ENCODE results near the gene KIRREL1.

KIRREL1 gene

DNA sequence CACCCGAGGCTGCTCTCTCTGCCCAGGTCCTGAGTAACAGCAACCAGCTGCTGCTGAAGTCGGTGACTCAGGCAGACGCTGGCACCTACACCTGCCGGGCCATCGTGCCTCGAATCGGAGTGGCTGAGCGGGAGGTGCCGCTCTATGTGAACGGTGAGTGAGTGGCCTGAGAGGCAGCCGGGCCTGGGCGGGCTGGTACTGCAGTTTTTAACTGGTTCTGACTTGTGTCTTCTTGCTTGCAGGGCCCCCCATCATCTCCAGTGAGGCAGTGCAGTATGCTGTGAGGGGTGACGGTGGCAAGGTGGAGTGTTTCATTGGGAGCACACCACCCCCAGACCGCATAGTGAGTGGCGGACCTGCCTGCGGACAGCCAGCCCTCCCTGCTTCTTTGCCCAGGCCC lies 96.0 kb downstream of the KIRREL1 start:
- TF ChIP-seq POLR2AphosphoS5 (IDR thresholded peaks at IDR 0.05; ENCODE audit: low read depth, low read length) (no peak), PAX5 (IDR thresholded peaks at IDR 0.05; ENCODE audit: insufficient read depth, low read length, severe bottlenecking) (no peak), POU2F2 (IDR thresholded peaks at IDR 0.05; ENCODE audit: low read depth, low read length) (no peak), TAF1 (IDR thresholded peaks at IDR 0.05; ENCODE audit: low read depth, low read length) (no peak), SPI1 (IDR thresholded peaks at IDR 0.05; ENCODE audit: low read depth, low read length) (no peak), POLR2A (IDR thresholded peaks at IDR 0.05; ENCODE audit: low read depth, low read length) (no peak)
- DNase-seq (ENCODE audit: insufficient read length, low spot score): no peak
- no peak for FAIRE-seq

- no peak for TF ChIP-seq TAF1 (IDR thresholded peaks at IDR 0.05; ENCODE audit: low read depth, low read length)
- no peak for TF ChIP-seq POLR2A (IDR thresholded peaks at IDR 0.05; ENCODE audit: low read depth, low read length)
- TF ChIP-seq SPI1 (IDR thresholded peaks at IDR 0.05; ENCODE audit: low read depth, low read length): no peak
- TF ChIP-seq PAX5 (IDR thresholded peaks at IDR 0.05; ENCODE audit: insufficient read depth, low read length, severe bottlenecking): no peak
- no peak for TF ChIP-seq POLR2AphosphoS5 (IDR thresholded peaks at IDR 0.05; ENCODE audit: low read depth, low read length)
- no peak for TF ChIP-seq POU2F2 (IDR thresholded peaks at IDR 0.05; ENCODE audit: low read depth, low read length)
- FAIRE-seq (no peak), DNase-seq (ENCODE audit: insufficient read length, low spot score) (no peak)
Observed at GRCh38 chr1:158089925-158090637, 96.6 kb downstream of the KIRREL1 start.

DNA sequence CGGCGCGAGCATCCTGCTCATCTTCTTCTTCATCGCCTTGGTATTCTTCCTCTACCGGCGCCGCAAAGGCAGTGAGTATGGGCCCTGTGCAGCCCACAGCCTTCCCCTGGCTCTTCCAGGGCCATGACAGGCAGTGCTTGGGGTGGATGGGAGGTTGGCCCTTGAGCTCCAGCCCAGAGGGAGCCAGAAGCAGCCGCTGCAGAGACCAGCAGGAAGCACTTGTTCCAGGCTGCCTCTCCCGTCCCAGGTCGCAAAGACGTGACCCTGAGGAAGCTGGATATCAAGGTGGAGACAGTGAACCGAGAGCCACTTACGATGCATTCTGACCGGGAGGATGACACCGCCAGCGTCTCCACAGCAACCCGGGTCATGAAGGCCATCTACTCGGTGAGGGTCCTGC lies 99.9 kb downstream of the KIRREL1 start:
- no peak for TF ChIP-seq TAF1 (IDR thresholded peaks at IDR 0.05; ENCODE audit: low read depth, low read length)
- TF ChIP-seq POLR2AphosphoS5 (IDR thresholded peaks at IDR 0.05; ENCODE audit: low read depth, low read length): no peak
- no peak for TF ChIP-seq POLR2A (IDR thresholded peaks at IDR 0.05; ENCODE audit: low read depth, low read length)
- no peak for TF ChIP-seq POU2F2 (IDR thresholded peaks at IDR 0.05; ENCODE audit: low read depth, low read length)
- TF ChIP-seq PAX5 (IDR thresholded peaks at IDR 0.05; ENCODE audit: insufficient read depth, low read length, severe bottlenecking): no peak
- no peak for TF ChIP-seq SPI1 (IDR thresholded peaks at IDR 0.05; ENCODE audit: low read depth, low read length)
- no peak for DNase-seq (ENCODE audit: insufficient read length, low spot score)
- FAIRE-seq: no peak

GRCh38 chr1:158094571-158094970 lies 101.1 kb downstream of the KIRREL1 start:
- no peak for FAIRE-seq
- no peak for DNase-seq (ENCODE audit: insufficient read length, low spot score)
- TF ChIP-seq POLR2AphosphoS5 (IDR thresholded peaks at IDR 0.05; ENCODE audit: low read depth, low read length) (no peak), PAX5 (IDR thresholded peaks at IDR 0.05; ENCODE audit: insufficient read depth, low read length, severe bottlenecking) (no peak), POLR2A (IDR thresholded peaks at IDR 0.05; ENCODE audit: low read depth, low read length) (no peak), POU2F2 (IDR thresholded peaks at IDR 0.05; ENCODE audit: low read depth, low read length) (no peak)

- FAIRE-seq (no peak), DNase-seq (ENCODE audit: insufficient read length, low spot score) (peak; percentile 61)
- TF ChIP-seq POLR2A (IDR thresholded peaks at IDR 0.05; ENCODE audit: low read depth, low read length) (no peak), SPI1 (IDR thresholded peaks at IDR 0.05; ENCODE audit: low read depth, low read length) (0 out of 2 replicates have a peak, but pooled peaks have one; percentile 27), POLR2AphosphoS5 (IDR thresholded peaks at IDR 0.05; ENCODE audit: low read depth, low read length) (no peak)
Observed at GRCh38 chr1:158095737-158096335, 102.4 kb downstream of the KIRREL1 start.

GRCh38 chr1:158098256-158098655 lies 104.8 kb downstream of the KIRREL1 start:
- FAIRE-seq (no peak), DNase-seq (ENCODE audit: insufficient read length, low spot score) (no peak)
- TF ChIP-seq TAF1 (IDR thresholded peaks at IDR 0.05; ENCODE audit: low read depth, low read length) (no peak), SPI1 (IDR thresholded peaks at IDR 0.05; ENCODE audit: low read depth, low read length) (no peak), POLR2A (IDR thresholded peaks at IDR 0.05; ENCODE audit: low read depth, low read length) (no peak), POU2F2 (IDR thresholded peaks at IDR 0.05; ENCODE audit: low read depth, low read length) (no peak), POLR2AphosphoS5 (IDR thresholded peaks at IDR 0.05; ENCODE audit: low read depth, low read length) (no peak), PAX5 (IDR thresholded peaks at IDR 0.05; ENCODE audit: insufficient read depth, low read length, severe bottlenecking) (no peak)

DNA sequence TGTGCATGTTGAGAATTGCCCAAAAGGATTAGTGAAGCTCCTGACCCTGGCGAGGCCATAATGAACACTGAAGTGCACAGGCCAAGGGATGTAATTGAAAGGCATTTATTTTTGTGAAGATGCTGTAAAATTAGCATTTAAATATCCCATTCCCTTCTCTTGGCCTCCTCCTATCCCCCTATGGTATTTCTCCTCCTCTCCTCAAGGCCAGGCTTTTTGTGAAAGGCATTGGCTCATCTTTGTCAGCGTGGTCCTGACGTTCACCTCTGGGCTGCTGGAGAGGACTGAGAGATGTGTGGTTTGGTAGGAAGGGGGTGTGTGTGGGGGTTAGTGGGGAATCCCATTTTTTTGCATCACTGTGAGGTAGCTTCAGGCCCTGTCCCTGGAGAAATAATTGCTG lies 105.7 kb downstream of the KIRREL1 start:
- FAIRE-seq (no peak), DNase-seq (ENCODE audit: insufficient read length, low spot score) (no peak)
- TF ChIP-seq POU2F2 (IDR thresholded peaks at IDR 0.05; ENCODE audit: low read depth, low read length) (no peak), POLR2A (IDR thresholded peaks at IDR 0.05; ENCODE audit: low read depth, low read length) (no peak), SPI1 (IDR thresholded peaks at IDR 0.05; ENCODE audit: low read depth, low read length) (no peak), PAX5 (IDR thresholded peaks at IDR 0.05; ENCODE audit: insufficient read depth, low read length, severe bottlenecking) (no peak), POLR2AphosphoS5 (IDR thresholded peaks at IDR 0.05; ENCODE audit: low read depth, low read length) (no peak), TAF1 (IDR thresholded peaks at IDR 0.05; ENCODE audit: low read depth, low read length) (no peak)

GRCh38 chr1:158100498-158100897 lies 107.1 kb downstream of the KIRREL1 start:
- TF ChIP-seq PAX5 (IDR thresholded peaks at IDR 0.05; ENCODE audit: insufficient read depth, low read length, severe bottlenecking): no peak
- TF ChIP-seq POLR2AphosphoS5 (IDR thresholded peaks at IDR 0.05; ENCODE audit: low read depth, low read length): no peak
- no peak for TF ChIP-seq POLR2A (IDR thresholded peaks at IDR 0.05; ENCODE audit: low read depth, low read length)
- no peak for TF ChIP-seq TAF1 (IDR thresholded peaks at IDR 0.05; ENCODE audit: low read depth, low read length)
- no peak for TF ChIP-seq SPI1 (IDR thresholded peaks at IDR 0.05; ENCODE audit: low read depth, low read length)
- TF ChIP-seq POU2F2 (IDR thresholded peaks at IDR 0.05; ENCODE audit: low read depth, low read length): no peak
- FAIRE-seq (no peak), DNase-seq (ENCODE audit: insufficient read length, low spot score) (no peak)

DNA sequence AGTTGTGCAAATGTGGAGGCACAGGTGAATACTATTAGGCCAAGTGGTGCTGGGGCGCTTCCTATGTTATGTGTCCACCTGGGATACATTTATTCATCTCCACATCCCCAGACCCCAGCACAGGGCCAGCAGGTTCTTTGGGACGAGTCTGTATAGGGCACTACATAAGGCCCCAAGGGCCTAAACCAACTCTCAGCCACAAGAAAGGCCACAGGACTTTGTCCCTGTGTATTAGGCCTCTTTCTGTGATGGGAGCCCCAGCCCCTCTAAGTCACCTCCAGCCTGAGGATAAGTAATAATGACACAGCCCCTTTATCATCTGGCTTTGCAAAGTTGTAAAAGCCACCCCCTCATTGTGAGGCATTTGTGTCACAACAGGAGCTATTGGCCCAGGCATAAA lies 108.0 kb downstream of the KIRREL1 start:
- no peak for DNase-seq (ENCODE audit: insufficient read length, low spot score)
- TF ChIP-seq TAF1 (IDR thresholded peaks at IDR 0.05; ENCODE audit: low read depth, low read length): no peak
- TF ChIP-seq POU2F2 (IDR thresholded peaks at IDR 0.05; ENCODE audit: low read depth, low read length): no peak
- TF ChIP-seq SPI1 (IDR thresholded peaks at IDR 0.05; ENCODE audit: low read depth, low read length): no peak
- no peak for TF ChIP-seq POLR2A (IDR thresholded peaks at IDR 0.05; ENCODE audit: low read depth, low read length)
- TF ChIP-seq PAX5 (IDR thresholded peaks at IDR 0.05; ENCODE audit: insufficient read depth, low read length, severe bottlenecking): no peak
- no peak for TF ChIP-seq POLR2AphosphoS5 (IDR thresholded peaks at IDR 0.05; ENCODE audit: low read depth, low read length)
- no peak for FAIRE-seq
